IPS-11a (cell line): Measurements from ENCODE around the gene SRSF3.
"Not testable (repeated sequence)": the region's sequence is repeated elsewhere in the genome, so short reads cannot be mapped to it uniquely, and the experiment has no call there.

ENCODE experiments used
- H3K4me3 ChIP-seq: one replicate; pipeline ENCODE4 v1.5.1; 2013; ENCODE audit warnings: low read depth, low read length, control low read depth

Gene SRSF3

GRCh38 chr6:36642913-36643817, 49.0 kb downstream of the SRSF3 start:
- no peak overlapping the region for H3K4me3 ChIP-seq

GRCh38 chr6:36643977-36644376, 49.8 kb downstream of the SRSF3 start:
- H3K4me3 ChIP-seq: no peak overlapping the region

- no peak overlapping the region for H3K4me3 ChIP-seq
Measured at GRCh38 chr6:36649086-36649485, 54.9 kb downstream of the SRSF3 start.

GRCh38 chr6:36649701-36650484, 55.7 kb downstream of the SRSF3 start:
- H3K4me3 ChIP-seq: no peak overlapping the region

- no peak overlapping the region for H3K4me3 ChIP-seq
Measured at GRCh38 chr6:36650848-36651478, 56.8 kb downstream of the SRSF3 start.

- H3K4me3 ChIP-seq: no peak overlapping the region
Measured at GRCh38 chr6:36651659-36652379, 57.7 kb downstream of the SRSF3 start.

GRCh38 chr6:36654469-36654868, 60.3 kb downstream of the SRSF3 start:
- not testable (repeated sequence) for H3K4me3 ChIP-seq
